B cell (primary cell): Measurements from ENCODE around the gene OPN1MW3. TPM values are rescaled to one million over a fixed set of nuclear protein-coding genes. Genes with fewer than 3 reads are reported as not detected.
"Not testable (repeated sequence)": the region's sequence is repeated elsewhere in the genome, so short reads cannot be mapped to it uniquely, and the experiment has no call there.

Experiments
- ATAC-seq: fragments of 200-7000 bp; cut with Tn5 transposase; one replicate; pipeline ENCODE4 v1.10.0; 2021; ENCODE audit warnings: low read depth, mild to moderate bottlenecking, moderate number of reproducible peaks, moderate library complexity
- CTCF ChIA-PET: fragments of 350-600 bp; sonication (Branson Sonifier 250); formaldehyde crosslinking; loops from one replicate; lab custom pipeline; 2021; ENCODE audit warnings: antibody characterized with exemption, inconsistent platforms; lab: Charles Lee
- POLR2A ChIA-PET: fragments of 350-600 bp; sonication (Branson Sonifier 250); formaldehyde crosslinking; loops from one replicate; lab custom pipeline; 2021; ENCODE audit warnings: antibody characterized with exemption; lab: Charles Lee
- DNase-seq: peaks from one replicate; pipeline ENCODE4 v3.0.0; 2013
- H2AFZ ChIP-seq: 2 replicates; pipeline ENCODE4 v1.6.1; 2012; ENCODE audit warnings: mild to moderate bottlenecking, low read depth, low read length; ENCODE audit not compliant: insufficient read depth, poor library complexity, severe bottlenecking
- H3K27ac ChIP-seq, 2 donors: 1 replicate in 1 of 2; 2 replicates in 1 of 2; pipeline ENCODE4 v1.5.1; 2012 to 2013; ENCODE audit warnings: low read length in 2 of 2, mild to moderate bottlenecking in 2 of 2, moderate library complexity in 1 of 2
- H3K27me3 ChIP-seq, 4 experiments: fragments of 200-600 bp in 1 of 4; sonication (generic) in 1 of 4; replicated peaks in 1 of 4; 1 replicate in 2 of 4; 2 replicates in 2 of 4; pipeline versions ENCODE4 v1.6.1 to v1.7.0; 2013 to 2016; ENCODE audit warnings: low read length in 3 of 4, mild to moderate bottlenecking in 2 of 4, mixed read lengths in 1 of 4, moderate library complexity in 1 of 4; ENCODE audit not compliant: insufficient read depth in 4 of 4, control insufficient read depth in 3 of 4; ENCODE audit errors: control extremely low read depth in 1 of 4
- H3K36me3 ChIP-seq, 2 experiments: replicated peaks in 1 of 2; 1 replicate in 1 of 2; 2 replicates in 1 of 2; pipeline versions ENCODE4 v1.6.1 to v1.7.1; 2013; ENCODE audit warnings: low read length in 1 of 2; ENCODE audit not compliant: insufficient read depth in 2 of 2, control insufficient read depth in 1 of 2; ENCODE audit errors: control extremely low read depth in 1 of 2, extremely low read depth in 1 of 2
- H3K4me1 ChIP-seq, 2 donors: fragments of 200-600 bp in 1 of 2; sonication (generic) in 1 of 2; 1 replicate in 1 of 2; 2 replicates in 1 of 2; pipeline versions ENCODE4 v1.5.1 to v1.6.1; 2013 to 2017; ENCODE audit warnings: low read length in 2 of 2; ENCODE audit not compliant: control insufficient read depth in 2 of 2, insufficient read depth in 2 of 2
- H3K4me2 ChIP-seq: replicated peaks from 2 replicates; pipeline ENCODE3; 2012; ENCODE audit warnings: mild to moderate bottlenecking, low read depth, low read length; ENCODE audit not compliant: poor library complexity, severe bottlenecking
- H3K4me3 ChIP-seq, 5 experiments: fragments of 200-600 bp in 1 of 5; sonication (generic) in 1 of 5; 1 replicate in 3 of 5; 2 replicates in 2 of 5; pipeline versions ENCODE4 v1.5.1 to v1.7.0; 2011 to 2016; ENCODE audit warnings: low read length in 4 of 5, mild to moderate bottlenecking in 4 of 5, low read depth in 2 of 5, control low read depth in 1 of 5, moderate library complexity in 1 of 5; ENCODE audit not compliant: insufficient read depth in 1 of 5; ENCODE audit errors: control extremely low read depth in 1 of 5, extremely low read depth in 1 of 5
- H3K79me2 ChIP-seq: fragments of 200-600 bp; sonication (generic); one replicate; pipeline ENCODE4 v1.6.0; 2016; ENCODE audit warnings: low read length; ENCODE audit not compliant: control insufficient read depth, insufficient read depth
- H3K9ac ChIP-seq: fragments of 200-600 bp; sonication (generic); 2 replicates; pipeline ENCODE4 v1.6.1; 2017; ENCODE audit warnings: mild to moderate bottlenecking, low read length, moderate library complexity
- H3K9me3 ChIP-seq, 3 donors: one replicate each; pipeline versions ENCODE4 v1.6.1 to v1.7.1; 2013; ENCODE audit warnings: low read length in 2 of 3; ENCODE audit not compliant: control insufficient read depth in 2 of 3, insufficient read depth in 1 of 3; ENCODE audit errors: control extremely low read depth in 1 of 3
- H4K20me1 ChIP-seq: 2 replicates; pipeline ENCODE4 v1.6.0; 2012; ENCODE audit warnings: mild to moderate bottlenecking, low read length; ENCODE audit not compliant: insufficient read depth, control insufficient read depth, poor library complexity, severe bottlenecking
- H3K27ac Mint-ChIP-seq: one replicate; pipeline ENCODE4 v1.8.0; 2021; ENCODE audit warnings: mixed read lengths
- H3K27me3 Mint-ChIP-seq: one replicate; pipeline ENCODE4 v1.8.0; 2021; ENCODE audit warnings: mixed read lengths
- H3K4me1 Mint-ChIP-seq: one replicate; pipeline ENCODE4 v1.8.0; 2021; ENCODE audit warnings: mixed read lengths
- H3K4me3 Mint-ChIP-seq: one replicate; pipeline ENCODE4 v1.8.0; 2021; ENCODE audit warnings: mixed read lengths
- H3K9me3 Mint-ChIP-seq: one replicate; pipeline ENCODE4 v1.8.0; 2022; ENCODE audit warnings: mixed read lengths; ENCODE audit not compliant: insufficient read depth
- EZH2 ChIP-seq: IDR thresholded peaks from 2 replicates; pipeline ENCODE4 v1.6.1; 2012; ENCODE audit warnings: borderline replicate concordance, low read depth, mild to moderate bottlenecking, moderate library complexity, low read length; ENCODE audit not compliant: insufficient read depth, poor library complexity, severe bottlenecking
- WGBS: methylation state at CpG from one replicate; pipeline ENCODE4 v1.1.5; 2013; ENCODE audit warnings: missing lambda C conversion rate; ENCODE audit not compliant: insufficient coverage; 5-methylcytosine and 5-hydroxymethylcytosine counted together
- intact Hi-C: fragments of 100-400 bp; cut with micrococcal nuclease; formaldehyde crosslinking; loops from one replicate; pipeline ENCODE4 v1.10.0; 2022
- polyA plus RNA-seq: library from polyadenylated mRNA; depleted of rRNA; stranded (reverse); fragments of >200 nt; gene quantifications from 2 replicates; pipeline ENCODE4 v1.2.3, GENCODE V29; 2012
- total RNA-seq, 2 donors: library from RNA; stranded (reverse); fragments of 120-200 nt in 1 of 2; gene quantifications; 1 replicate in 1 of 2; 2 replicates in 1 of 2; pipeline versions ENCODE4 v1.2.3 to v1.2.4, GENCODE V29; 2013 to 2022
- TF ChIP-seq, protein P1 (sequence below): fragments of 200-600 bp; IDR thresholded peaks from one replicate; pipeline ENCODE4 v1.8.0; 2022; ENCODE audit warnings: antibody characterized with exemption, mild to moderate bottlenecking

OPN1MW3 gene
- total and polyA plus RNA-seq, 2 donors (not counting 1 experiment from before 2014, with no cell fraction given): not detected

DNA sequence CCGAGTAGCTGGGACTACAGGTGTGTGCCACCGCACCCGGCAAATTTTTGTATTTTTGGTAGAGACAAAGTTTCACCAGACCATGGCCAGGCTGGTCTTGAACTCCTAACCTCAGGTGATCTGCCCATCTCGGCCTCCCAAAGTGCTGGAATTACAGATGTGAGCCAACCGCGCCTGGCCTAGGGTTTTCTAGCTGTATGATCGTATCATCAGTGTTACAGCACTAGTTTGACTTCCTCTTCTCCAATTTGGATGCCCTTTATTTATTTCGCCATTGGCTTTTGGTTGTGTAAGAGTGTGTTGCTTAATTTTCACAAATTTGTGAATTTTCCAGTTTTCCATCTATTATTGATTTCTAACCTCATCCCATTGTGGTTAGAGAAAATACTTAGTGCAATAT is 43.4 kb downstream of the OPN1MW3 start:
- Mint-ChIP-seq H3K4me1 (peaks cover 31% of the 10 kb centered on the region), H3K9me3 (no peaks in the 10 kb centered on the region), H3K27ac (no peak overlapping the region), H3K27me3 (no peaks in the 10 kb centered on the region), H3K4me3 (no peak overlapping the region)
- H3K4me2 ChIP-seq: no peak overlapping the region
- no peaks in the 10 kb centered on the region for H3K36me3 ChIP-seq
- no peak overlapping the region for H3K4me3 ChIP-seq
- H3K27ac ChIP-seq: no peak overlapping the region
- H3K9ac ChIP-seq: no peak overlapping the region
- H3K79me2 ChIP-seq: no peaks in the 10 kb centered on the region
- WGBS: 100% methylated on average over 3 of the region's 8 CpGs
- no peak for DNase-seq
- no peaks in the 10 kb centered on the region for H4K20me1 ChIP-seq
- H3K27me3 ChIP-seq: no peaks in the 10 kb centered on the region
- TF ChIP-seq EZH2: no peak
- TF ChIP-seq, protein P1, sequence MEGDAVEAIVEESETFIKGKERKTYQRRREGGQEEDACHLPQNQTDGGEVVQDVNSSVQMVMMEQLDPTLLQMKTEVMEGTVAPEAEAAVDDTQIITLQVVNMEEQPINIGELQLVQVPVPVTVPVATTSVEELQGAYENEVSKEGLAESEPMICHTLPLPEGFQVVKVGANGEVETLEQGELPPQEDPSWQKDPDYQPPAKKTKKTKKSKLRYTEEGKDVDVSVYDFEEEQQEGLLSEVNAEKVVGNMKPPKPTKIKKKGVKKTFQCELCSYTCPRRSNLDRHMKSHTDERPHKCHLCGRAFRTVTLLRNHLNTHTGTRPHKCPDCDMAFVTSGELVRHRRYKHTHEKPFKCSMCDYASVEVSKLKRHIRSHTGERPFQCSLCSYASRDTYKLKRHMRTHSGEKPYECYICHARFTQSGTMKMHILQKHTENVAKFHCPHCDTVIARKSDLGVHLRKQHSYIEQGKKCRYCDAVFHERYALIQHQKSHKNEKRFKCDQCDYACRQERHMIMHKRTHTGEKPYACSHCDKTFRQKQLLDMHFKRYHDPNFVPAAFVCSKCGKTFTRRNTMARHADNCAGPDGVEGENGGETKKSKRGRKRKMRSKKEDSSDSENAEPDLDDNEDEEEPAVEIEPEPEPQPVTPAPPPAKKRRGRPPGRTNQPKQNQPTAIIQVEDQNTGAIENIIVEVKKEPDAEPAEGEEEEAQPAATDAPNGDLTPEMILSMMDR: no peak
- CTCF ChIA-PET: interaction anchor here (0.8 to 1.3 kb wide), 2 partner anchors 9 to 30 kb away, joined by 3 to 4 read pairs; no protein-coding TSS in a partner anchor
- POLR2A ChIA-PET: no interaction called here
- H3K4me1 ChIP-seq: peaks cover 23 to 30% of the 10 kb centered on the region in 2 donors
- no peak overlapping the region for H2AFZ ChIP-seq
- no peak for ATAC-seq
- H3K9me3 ChIP-seq: no peaks in the 10 kb centered on the region
- intact Hi-C loops: no loop called here

DNA sequence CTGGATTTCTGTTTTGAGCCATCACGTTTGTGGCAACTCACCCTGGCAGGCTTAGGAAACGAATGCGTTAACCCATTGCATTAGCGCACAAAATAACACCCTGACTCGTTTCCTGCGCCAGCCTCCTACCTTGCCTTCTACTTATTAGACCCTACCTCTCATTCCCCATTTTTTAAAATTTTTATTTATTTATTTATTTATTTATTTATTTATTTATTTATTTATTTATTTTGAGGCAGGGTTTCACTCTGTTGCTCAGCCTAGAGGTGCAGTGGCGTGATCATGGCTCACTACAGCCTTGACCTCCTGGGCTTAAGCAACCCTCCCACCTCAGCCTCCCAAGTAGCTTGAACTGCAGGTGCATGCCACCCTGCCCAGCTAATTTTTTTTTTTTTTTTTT is 45.6 kb downstream of the OPN1MW3 start:
- H3K36me3 ChIP-seq, H3K9ac ChIP-seq, H3K4me3 Mint-ChIP-seq, intact Hi-C loops, H3K27me3 ChIP-seq, H3K4me3 ChIP-seq, H3K27me3 Mint-ChIP-seq, H2AFZ ChIP-seq, DNase-seq, H3K27ac ChIP-seq, H3K79me2 ChIP-seq, H3K4me2 ChIP-seq, H3K9me3 Mint-ChIP-seq, H3K9me3 ChIP-seq, H3K27ac Mint-ChIP-seq, H4K20me1 ChIP-seq, ATAC-seq: not testable (repeated sequence)
- peaks cover 33 to 41% of the 10 kb centered on the region in 2 donors for H3K4me1 ChIP-seq
- CTCF ChIA-PET: interaction anchor here (0.7 kb wide), 1 partner anchor 244 kb away, joined by 4 read pairs; no protein-coding TSS in a partner anchor
- H3K4me1 Mint-ChIP-seq: peaks cover 40% of the 10 kb centered on the region
- 100% methylated on average over 3 of the region's 7 CpGs for WGBS
- POLR2A ChIA-PET: interaction anchor here (0.6 kb wide), 1 partner anchor 240 kb away, joined by 6 read pairs; no protein-coding TSS in a partner anchor
